ENCODE measurements around the gene TPTE2.
"Not testable (repeated sequence)": the region's sequence is repeated elsewhere in the genome, so short reads cannot be mapped to it uniquely, and the experiment has no call there.

Gene TPTE2

GRCh38 chr13:19519049-19519448 lies 42.3 kb downstream of the TPTE2 start:
- Histone ChIP-seq H3K4me3 (no peak overlapping the region), H3K9me3 (ENCODE audit: low read depth, low read length) (no peaks in the 10 kb centered on the region), H3K36me3 (ENCODE audit: insufficient read depth, low read length) (no peaks in the 10 kb centered on the region), H3K9ac (ENCODE audit: insufficient read length) (no peak overlapping the region), H3K27ac (no peak overlapping the region)
- TF ChIP-seq FOXP2 (optimal IDR thresholded peaks at IDR 0.05; ENCODE audit: control extremely low read depth, extremely low read length, insufficient read depth) (no peak), EZH2 (IDR thresholded peaks at IDR 0.05) (no peak), POLR2AphosphoS5 (IDR thresholded peaks at IDR 0.05; ENCODE audit: borderline replicate concordance, low read depth, low read length) (no peak)
- DNase-seq (ENCODE audit: low read depth, low spot score), result no peak

GRCh38 chr13:19507623-19508022 lies 53.7 kb downstream of the TPTE2 start:
- H3K27ac ChIP-seq; H3K9me3 ChIP-seq (ENCODE audit: low read depth, low read length); DNase-seq (ENCODE audit: low read depth, low spot score); H3K36me3 ChIP-seq (ENCODE audit: insufficient read depth, low read length); H3K9ac ChIP-seq (ENCODE audit: insufficient read length); H3K4me3 ChIP-seq: not testable (repeated sequence)

- not testable (repeated sequence) for H3K27ac ChIP-seq; DNase-seq (ENCODE audit: low read depth, low spot score); H3K36me3 ChIP-seq (ENCODE audit: insufficient read depth, low read length); H3K9ac ChIP-seq (ENCODE audit: insufficient read length); H3K9me3 ChIP-seq (ENCODE audit: low read depth, low read length); H3K4me3 ChIP-seq
Measured at GRCh38 chr13:19460126-19460525, 101.2 kb downstream of the TPTE2 start.

- H3K4me3 ChIP-seq, result peak overlapping the region; percentile 68
- DNase-seq (ENCODE audit: low read depth, low spot score), result peak; percentile 58
Measured at GRCh38 chr13:19439056-19439686, 122.2 kb downstream of the TPTE2 start.

GRCh38 chr13:19437780-19438179 lies 123.6 kb downstream of the TPTE2 start:
- H3K9ac ChIP-seq (ENCODE audit: insufficient read length); H3K9me3 ChIP-seq (ENCODE audit: low read depth, low read length): not testable (repeated sequence)

More at GRCh38 chr13:19439056-19439686, 122.2 kb downstream of the TPTE2 start:
- H3K9me3 ChIP-seq (ENCODE audit: low read depth, low read length); H3K9ac ChIP-seq (ENCODE audit: insufficient read length); H3K27ac ChIP-seq; H3K36me3 ChIP-seq (ENCODE audit: insufficient read depth, low read length): not testable (repeated sequence)

GRCh38 chr13:19422236-19422635 lies 139.1 kb downstream of the TPTE2 start:
- not testable (repeated sequence) for H3K4me3 ChIP-seq; DNase-seq (ENCODE audit: low read depth, low spot score); H3K36me3 ChIP-seq (ENCODE audit: insufficient read depth, low read length); H3K9me3 ChIP-seq (ENCODE audit: low read depth, low read length); H3K27ac ChIP-seq; H3K9ac ChIP-seq (ENCODE audit: insufficient read length)

More at GRCh38 chr13:19437780-19438179, 123.6 kb downstream of the TPTE2 start:
- DNase-seq (ENCODE audit: low read depth, low spot score); H3K27ac ChIP-seq; H3K36me3 ChIP-seq (ENCODE audit: insufficient read depth, low read length): not testable (repeated sequence)
- peak overlapping the region; percentile 59 for H3K4me3 ChIP-seq

GRCh38 chr13:19412494-19412893 lies 148.8 kb downstream of the TPTE2 start:
- not testable (repeated sequence) for H3K4me3 ChIP-seq; H3K9me3 ChIP-seq (ENCODE audit: low read depth, low read length); DNase-seq (ENCODE audit: low read depth, low spot score); H3K27ac ChIP-seq; H3K9ac ChIP-seq (ENCODE audit: insufficient read length); H3K36me3 ChIP-seq (ENCODE audit: insufficient read depth, low read length)

- not testable (repeated sequence) for H3K4me3 ChIP-seq; H3K9ac ChIP-seq (ENCODE audit: insufficient read length); H3K27ac ChIP-seq; DNase-seq (ENCODE audit: low read depth, low spot score); H3K36me3 ChIP-seq (ENCODE audit: insufficient read depth, low read length); H3K9me3 ChIP-seq (ENCODE audit: low read depth, low read length)
Measured at GRCh38 chr13:19382746-19383511, 178.4 kb downstream of the TPTE2 start.

GRCh38 chr13:19382111-19382510 lies 179.2 kb downstream of the TPTE2 start:
- no peaks in the 10 kb centered on the region for H3K9me3 ChIP-seq (ENCODE audit: low read depth, low read length)
- no peak for DNase-seq (ENCODE audit: low read depth, low spot score)
- no peak overlapping the region for H3K9ac ChIP-seq (ENCODE audit: insufficient read length)
- H3K4me3 ChIP-seq, result no peak overlapping the region
- H3K36me3 ChIP-seq (ENCODE audit: insufficient read depth, low read length), result no peaks in the 10 kb centered on the region
- TF ChIP-seq POLR2AphosphoS5 (IDR thresholded peaks at IDR 0.05; ENCODE audit: borderline replicate concordance, low read depth, low read length), result no peak
- no peak for TF ChIP-seq FOXP2 (optimal IDR thresholded peaks at IDR 0.05; ENCODE audit: control extremely low read depth, extremely low read length, insufficient read depth)
- TF ChIP-seq EZH2 (IDR thresholded peaks at IDR 0.05), result no peak
- H3K27ac ChIP-seq, result no peak overlapping the region
